Astrocyte (in vitro differentiated cells and primary cell): ENCODE results near the gene MEIS3. TPM values are rescaled to one million over a fixed set of nuclear protein-coding genes. Genes with fewer than 3 reads are reported as not detected.

Source experiments
- DNase-seq: peaks from one replicate; pipeline ENCODE4 v3.0.0-alpha.2; 2010; ENCODE audit warnings: low read depth
- FAIRE-seq: peaks from 2 replicates; lab custom pipeline; 2011; peaks lifted over from hg19 to GRCh38; lab: Jason Lieb, UNC
- H2AFZ ChIP-seq: 2 replicates; pipeline ENCODE4 v1.6.0; 2012; ENCODE audit warnings: low read depth, low read length, inconsistent platforms
- H3K27ac ChIP-seq: 2 replicates; pipeline ENCODE4 v1.5.1; 2011; ENCODE audit warnings: low read depth, low read length, inconsistent platforms
- H3K27me3 ChIP-seq: 2 replicates; pipeline ENCODE4 v1.6.0; 2011; ENCODE audit warnings: low read length, inconsistent platforms; ENCODE audit not compliant: insufficient read depth
- H3K36me3 ChIP-seq: 2 replicates; pipeline ENCODE4 v1.5.1; 2011; ENCODE audit warnings: low read length, inconsistent platforms; ENCODE audit not compliant: insufficient read depth
- H3K4me1 ChIP-seq: 2 replicates; pipeline ENCODE4 v1.5.1; 2011; ENCODE audit warnings: low read length, inconsistent platforms; ENCODE audit not compliant: insufficient read depth
- H3K4me2 ChIP-seq: 2 replicates; pipeline ENCODE4 v1.6.0; 2012; ENCODE audit warnings: low read length, inconsistent platforms
- H3K4me3 ChIP-seq: 2 replicates; pipeline ENCODE4 v1.5.1; 2011; ENCODE audit warnings: low read depth, mild to moderate bottlenecking, low read length, inconsistent platforms; ENCODE audit not compliant: insufficient read depth
- H3K79me2 ChIP-seq: 2 replicates; pipeline ENCODE4 v1.6.0; 2012; ENCODE audit warnings: mild to moderate bottlenecking, low read length, inconsistent platforms; ENCODE audit not compliant: insufficient read depth
- H3K9ac ChIP-seq: 2 replicates; pipeline ENCODE4 v1.6.0; 2012; ENCODE audit warnings: mild to moderate bottlenecking, low read length, inconsistent platforms
- H3K9me3 ChIP-seq: 2 replicates; pipeline ENCODE4 v1.5.1; 2012; ENCODE audit warnings: low read depth, mild to moderate bottlenecking, low read length, inconsistent platforms; ENCODE audit not compliant: insufficient read depth
- H4K20me1 ChIP-seq: 2 replicates; pipeline ENCODE4 v1.6.0; 2012; ENCODE audit warnings: low read length, inconsistent platforms; ENCODE audit not compliant: insufficient read depth
- H3K27ac Mint-ChIP-seq: one replicate; pipeline ENCODE4 v1.8.0; 2021; ENCODE audit warnings: mild to moderate bottlenecking, mixed read lengths; ENCODE audit not compliant: unreplicated experiment
- H3K27me3 Mint-ChIP-seq: one replicate; pipeline ENCODE4 v1.8.0; 2021; ENCODE audit warnings: low read depth, mixed read lengths; ENCODE audit not compliant: unreplicated experiment
- H3K36me3 Mint-ChIP-seq: one replicate; pipeline ENCODE4 v1.8.0; 2021; ENCODE audit warnings: low read depth, mixed read lengths; ENCODE audit not compliant: unreplicated experiment
- H3K4me1 Mint-ChIP-seq: one replicate; pipeline ENCODE4 v1.8.0; 2021; ENCODE audit warnings: low read depth, mixed read lengths; ENCODE audit not compliant: unreplicated experiment
- H3K4me3 Mint-ChIP-seq: one replicate; pipeline ENCODE4 v1.8.0; 2021; ENCODE audit warnings: mild to moderate bottlenecking, moderate library complexity, mixed read lengths; ENCODE audit not compliant: unreplicated experiment
- H3K9me3 Mint-ChIP-seq: one replicate; pipeline ENCODE4 v1.8.0; 2021; ENCODE audit warnings: mild to moderate bottlenecking, mixed read lengths; ENCODE audit not compliant: unreplicated experiment
- EZH2 ChIP-seq: IDR thresholded peaks from 2 replicates; pipeline ENCODE4 v1.6.1; 2012; ENCODE audit warnings: mild to moderate bottlenecking, low read length, inconsistent platforms; ENCODE audit not compliant: insufficient read depth
- total RNA-seq: library from RNA; stranded (reverse); gene quantifications from 2 replicates; pipeline ENCODE4 v1.2.1, GENCODE V29; 2021
- TF ChIP-seq, protein P1 (sequence below): IDR thresholded peaks from 2 replicates; pipeline ENCODE4 v1.5.1; 2011; ENCODE audit warnings: low read depth, mild to moderate bottlenecking, inconsistent platforms, low read length, moderate library complexity; ENCODE audit not compliant: insufficient read depth

The MEIS3 gene
- total RNA-seq, 1 donor from 2014 or later, result 71.1 TPM

DNA sequence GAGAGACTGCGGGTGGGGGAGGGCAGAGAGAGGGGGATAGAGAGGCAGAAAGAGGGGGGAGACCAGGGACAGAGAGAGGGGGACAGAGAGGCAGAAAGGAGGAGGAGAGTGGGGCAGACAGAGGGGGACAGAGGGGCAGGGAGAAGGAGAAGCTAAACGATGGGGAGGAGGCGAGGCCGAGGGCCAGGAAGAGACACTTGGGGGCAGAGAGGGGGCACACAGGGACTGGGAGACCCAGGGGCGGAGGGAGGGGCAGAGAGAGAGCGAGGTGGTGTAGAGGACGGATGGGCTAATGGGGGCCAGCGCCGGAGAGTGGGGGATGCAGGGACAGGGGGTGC is 666 bp downstream of the MEIS3 start:
- H3K9ac ChIP-seq, result peak overlapping the region; percentile 43
- no peaks in the 10 kb centered on the region for H3K79me2 ChIP-seq
- peaks cover 32% of the 10 kb centered on the region for H4K20me1 ChIP-seq
- H2AFZ ChIP-seq, result no peak overlapping the region
- Mint-ChIP-seq H3K4me3 (peak overlapping the region; percentile 89), H3K27ac (no peak overlapping the region), H3K27me3 (peaks cover 12% of the 10 kb centered on the region), H3K36me3 (peaks cover 17% of the 10 kb centered on the region), H3K9me3 (no peaks in the 10 kb centered on the region), H3K4me1 (peaks cover 29% of the 10 kb centered on the region)
- H3K9me3 ChIP-seq, result no peaks in the 10 kb centered on the region
- H3K27ac ChIP-seq, result no peak overlapping the region
- peak overlapping the region; percentile 82 for H3K4me2 ChIP-seq
- peak overlapping the region; percentile 42 for H3K4me3 ChIP-seq
- FAIRE-seq, result no peak
- no peak for DNase-seq
- TF ChIP-seq EZH2, result peak; percentile 89
- TF ChIP-seq, protein P1, sequence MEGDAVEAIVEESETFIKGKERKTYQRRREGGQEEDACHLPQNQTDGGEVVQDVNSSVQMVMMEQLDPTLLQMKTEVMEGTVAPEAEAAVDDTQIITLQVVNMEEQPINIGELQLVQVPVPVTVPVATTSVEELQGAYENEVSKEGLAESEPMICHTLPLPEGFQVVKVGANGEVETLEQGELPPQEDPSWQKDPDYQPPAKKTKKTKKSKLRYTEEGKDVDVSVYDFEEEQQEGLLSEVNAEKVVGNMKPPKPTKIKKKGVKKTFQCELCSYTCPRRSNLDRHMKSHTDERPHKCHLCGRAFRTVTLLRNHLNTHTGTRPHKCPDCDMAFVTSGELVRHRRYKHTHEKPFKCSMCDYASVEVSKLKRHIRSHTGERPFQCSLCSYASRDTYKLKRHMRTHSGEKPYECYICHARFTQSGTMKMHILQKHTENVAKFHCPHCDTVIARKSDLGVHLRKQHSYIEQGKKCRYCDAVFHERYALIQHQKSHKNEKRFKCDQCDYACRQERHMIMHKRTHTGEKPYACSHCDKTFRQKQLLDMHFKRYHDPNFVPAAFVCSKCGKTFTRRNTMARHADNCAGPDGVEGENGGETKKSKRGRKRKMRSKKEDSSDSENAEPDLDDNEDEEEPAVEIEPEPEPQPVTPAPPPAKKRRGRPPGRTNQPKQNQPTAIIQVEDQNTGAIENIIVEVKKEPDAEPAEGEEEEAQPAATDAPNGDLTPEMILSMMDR, result no peak
- no peaks in the 10 kb centered on the region for H3K36me3 ChIP-seq
- H3K27me3 ChIP-seq, result peaks cover 55% of the 10 kb centered on the region
- peaks cover 5% of the 10 kb centered on the region for H3K4me1 ChIP-seq

DNA sequence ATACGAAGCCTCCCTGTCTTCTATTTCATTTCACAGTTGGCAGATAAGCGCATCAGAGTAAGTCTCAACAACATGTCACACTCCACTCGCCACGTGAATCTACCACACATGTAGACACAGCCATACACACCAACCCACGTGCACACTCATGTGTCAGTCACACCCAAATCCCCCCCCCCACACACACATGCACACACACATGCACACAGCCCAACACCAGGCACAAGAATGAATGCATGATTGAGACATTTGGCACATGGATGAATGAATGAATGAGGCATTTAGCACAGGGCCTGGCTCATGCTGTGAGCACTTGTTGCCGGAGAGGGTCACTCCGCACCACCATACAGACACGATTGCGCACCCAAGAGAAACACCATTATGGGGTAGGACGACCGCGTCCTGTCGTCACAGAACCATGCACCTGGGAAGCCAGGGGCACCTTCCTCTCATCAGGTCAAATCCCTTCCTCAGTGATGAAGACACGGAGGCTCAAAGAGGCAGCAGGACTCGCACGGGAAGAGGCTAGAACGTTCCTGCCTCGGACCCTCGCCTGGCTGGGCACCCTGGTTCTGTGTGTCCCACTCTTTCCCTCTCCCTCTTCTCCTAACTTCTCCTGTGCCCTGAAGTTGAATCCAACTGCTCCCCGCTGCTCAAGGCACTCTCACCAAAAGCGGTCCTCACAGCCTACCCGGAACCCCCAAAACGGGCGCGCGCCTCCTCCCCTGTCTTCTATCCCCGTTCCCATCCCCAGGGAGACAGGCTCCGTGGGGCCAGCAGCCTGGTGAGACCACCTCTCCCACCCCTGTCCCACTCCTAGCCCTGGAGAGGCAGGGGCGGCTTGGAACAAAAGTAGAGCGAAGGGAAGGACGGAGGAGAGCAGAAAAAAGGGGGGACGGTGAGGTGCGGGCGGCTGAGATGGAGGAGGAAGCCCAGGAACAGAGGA is 1.3 kb downstream of the MEIS3 start:
- peak; percentile 8 for DNase-seq
- no peak overlapping the region for H3K27ac ChIP-seq
- no peaks in the 10 kb centered on the region for H3K9me3 Mint-ChIP-seq

More for the DNA sequence above, 1.3 kb downstream of the MEIS3 start:
- H3K27ac Mint-ChIP-seq, result peak overlapping the region; percentile 22
- Histone ChIP-seq H2AFZ (no peak overlapping the region), H3K4me2 (peak overlapping the region; percentile 82), H3K79me2 (no peaks in the 10 kb centered on the region), H3K4me1 (peaks cover 5% of the 10 kb centered on the region), H3K27me3 (peaks cover 50% of the 10 kb centered on the region), H3K9me3 (no peaks in the 10 kb centered on the region), H3K9ac (peak overlapping the region; percentile 43), H4K20me1 (peaks cover 32% of the 10 kb centered on the region), H3K4me3 (peak overlapping the region; percentile 42), H3K36me3 (no peaks in the 10 kb centered on the region)
- peaks cover 19% of the 10 kb centered on the region for H3K36me3 Mint-ChIP-seq
- H3K4me3 Mint-ChIP-seq, result peak overlapping the region; percentile 89
- no peak for FAIRE-seq
- peaks cover 8% of the 10 kb centered on the region for H3K27me3 Mint-ChIP-seq
- TF ChIP-seq, protein P1, result no peak
- TF ChIP-seq EZH2, result peak; percentile 89
- H3K4me1 Mint-ChIP-seq, result peaks cover 29% of the 10 kb centered on the region
